WTC11 (cell line): ENCODE data around the gene UBAC2. TPM values are rescaled to one million over a fixed set of nuclear protein-coding genes. Genes with fewer than 3 reads are reported as not detected.

Source experiments
- ATAC-seq: fragments of 200-7000 bp; cut with Tn5 transposase; 2 replicates; pipeline ENCODE4 v1.10.0; 2021; ENCODE audit warnings: mild to moderate bottlenecking, moderate library complexity
- CTCF ChIA-PET: fragments of 300-600 bp; sonication (Branson Sonifier 250); formaldehyde crosslinking; loops from one replicate; lab custom pipeline; 2021; ENCODE audit warnings: antibody characterized with exemption; lab: Charles Lee
- POLR2A ChIA-PET: fragments of 350-600 bp; sonication (Branson Sonifier 250); formaldehyde crosslinking; loops from one replicate; lab custom pipeline; 2021; ENCODE audit warnings: antibody characterized with exemption; lab: Charles Lee
- DNase-seq: peaks from one replicate; pipeline ENCODE4 v3.0.0; 2021; ENCODE audit warnings: low spot score
- H3K27ac Mint-ChIP-seq: 2 replicates; pipeline ENCODE4 v1.8.0; 2021; ENCODE audit warnings: mixed read lengths
- H3K27me3 Mint-ChIP-seq: 2 replicates; pipeline ENCODE4 v1.8.0; 2021; ENCODE audit warnings: low read depth, mild to moderate bottlenecking, moderate library complexity, mixed read lengths
- H3K36me3 Mint-ChIP-seq: 2 replicates; pipeline ENCODE4 v1.8.0; 2021; ENCODE audit warnings: mixed read lengths
- H3K4me1 Mint-ChIP-seq: 2 replicates; pipeline ENCODE4 v1.8.0; 2022; ENCODE audit warnings: mixed read lengths
- H3K4me3 Mint-ChIP-seq: 2 replicates; pipeline ENCODE4 v1.8.0; 2021; ENCODE audit warnings: mild to moderate bottlenecking, moderate library complexity, mixed read lengths
- H3K9me3 Mint-ChIP-seq: 2 replicates; pipeline ENCODE4 v1.8.0; 2021; ENCODE audit warnings: mixed read lengths
- ARID4B ChIP-seq: sonication (generic); formaldehyde crosslinking; IDR thresholded peaks from 2 replicates; pipeline ENCODE4 v1.8.0; 2023; ENCODE audit warnings: missing genetic modification reagents, mild to moderate bottlenecking, borderline replicate concordance
- ATF1 ChIP-seq: sonication (generic); formaldehyde crosslinking; IDR thresholded peaks from 2 replicates; pipeline ENCODE4 v1.8.1; 2023; ENCODE audit warnings: mild to moderate bottlenecking, moderate library complexity, missing genetic modification reagents
- CREB1 ChIP-seq: sonication (generic); formaldehyde crosslinking; IDR thresholded peaks from 2 replicates; pipeline ENCODE4 v1.8.0; 2023; ENCODE audit warnings: mild to moderate bottlenecking, missing genetic modification reagents
- ETV6 ChIP-seq: sonication (generic); formaldehyde crosslinking; IDR thresholded peaks from 2 replicates; pipeline ENCODE4 v1.8.1; 2022; ENCODE audit warnings: mild to moderate bottlenecking, missing genetic modification reagents
- IRF1 ChIP-seq: sonication (generic); formaldehyde crosslinking; IDR thresholded peaks from 2 replicates; pipeline ENCODE4 v1.8.0; 2023; ENCODE audit warnings: missing genetic modification reagents
- NR2C2 ChIP-seq: sonication (generic); formaldehyde crosslinking; IDR thresholded peaks from 2 replicates; pipeline ENCODE4 v1.8.0; 2022; ENCODE audit warnings: mild to moderate bottlenecking, missing genetic modification reagents
- OVOL2 ChIP-seq: fragments of 250-450 bp; sonication (Bioruptor Pico); IDR thresholded peaks from 2 replicates; pipeline ENCODE4 v1.9.0; 2021; ENCODE audit warnings: mild to moderate bottlenecking, borderline replicate concordance
- PREB ChIP-seq: sonication (generic); formaldehyde crosslinking; IDR thresholded peaks from 2 replicates; pipeline ENCODE4 v1.8.1; 2022; ENCODE audit warnings: mild to moderate bottlenecking, missing genetic modification reagents, moderate library complexity, borderline replicate concordance
- RELA ChIP-seq: sonication (generic); formaldehyde crosslinking; IDR thresholded peaks from 2 replicates; pipeline ENCODE4 v1.8.1; 2022; ENCODE audit warnings: missing genetic modification reagents, mild to moderate bottlenecking, borderline replicate concordance
- SOX15 ChIP-seq: fragments of 250-450 bp; sonication (Bioruptor Pico); IDR thresholded peaks from 2 replicates; pipeline ENCODE4 v1.9.0; 2021; ENCODE audit warnings: mild to moderate bottlenecking
- TEAD1 ChIP-seq: sonication (generic); formaldehyde crosslinking; IDR thresholded peaks from 2 replicates; pipeline ENCODE4 v1.8.0; 2022; ENCODE audit warnings: mild to moderate bottlenecking, missing genetic modification reagents
- TP53 ChIP-seq: sonication (generic); formaldehyde crosslinking; IDR thresholded peaks from 2 replicates; pipeline ENCODE4 v1.8.1; 2023; ENCODE audit warnings: mild to moderate bottlenecking, missing genetic modification reagents
- ZBTB21 ChIP-seq: sonication (generic); formaldehyde crosslinking; IDR thresholded peaks from 2 replicates; pipeline ENCODE4 v1.8.1; 2023; ENCODE audit warnings: mild to moderate bottlenecking, missing genetic modification reagents, borderline replicate concordance
- ZNF232 ChIP-seq: sonication (generic); formaldehyde crosslinking; IDR thresholded peaks from 2 replicates; pipeline ENCODE4 v1.8.0; 2022; ENCODE audit warnings: mild to moderate bottlenecking, missing genetic modification reagents
- ZNF671 ChIP-seq: fragments of 250-450 bp; sonication (Bioruptor Pico); IDR thresholded peaks from 2 replicates; pipeline ENCODE4 v1.8.0; 2021; ENCODE audit warnings: mild to moderate bottlenecking
- total RNA-seq: library from RNA; stranded (reverse); gene quantifications from 3 replicates; pipeline ENCODE4 v1.2.3, GENCODE V29; 2021
- TF ChIP-seq, protein P1 (sequence below): sonication (generic); formaldehyde crosslinking; IDR thresholded peaks from 2 replicates; pipeline ENCODE4 v1.8.1; 2023; ENCODE audit warnings: mild to moderate bottlenecking, missing genetic modification reagents
- TF ChIP-seq, protein P2 (sequence below): sonication (generic); formaldehyde crosslinking; IDR thresholded peaks from 2 replicates; pipeline ENCODE4 v1.8.1; 2022; ENCODE audit warnings: missing genetic modification reagents, borderline replicate concordance
- TF ChIP-seq, protein P3 (sequence below): fragments of 250-450 bp; sonication (Bioruptor Pico); IDR thresholded peaks from 2 replicates; pipeline ENCODE4 v2.1.2; 2022; ENCODE audit warnings: mild to moderate bottlenecking, moderate library complexity

Gene UBAC2
- total RNA-seq, 1 experiment from 2014 or later = 64.7 TPM

GRCh38 chr13:99356262-99357091 lies 155.8 kb downstream of the UBAC2 start (continued):
- TF ChIP-seq ARID4B = no peak

GRCh38 chr13:99357131-99357596 lies 156.5 kb downstream of the UBAC2 start:
- Mint-ChIP-seq H3K4me3 (no peak overlapping the region), H3K27ac (no peak overlapping the region), H3K9me3 (no peaks in the 10 kb centered on the region), H3K36me3 (peaks cover 14% of the 10 kb centered on the region), H3K27me3 (no peaks in the 10 kb centered on the region), H3K4me1 (peaks cover 12% of the 10 kb centered on the region)
- CTCF ChIA-PET = no interaction called here
- POLR2A ChIA-PET = no interaction called here
- DNase-seq = no peak
- TF ChIP-seq OVOL2 (CRISPR knock-in tag) = no peak
- no peak for TF ChIP-seq ZBTB21 (CRISPR knock-in tag)
- TF ChIP-seq, protein P1, sequence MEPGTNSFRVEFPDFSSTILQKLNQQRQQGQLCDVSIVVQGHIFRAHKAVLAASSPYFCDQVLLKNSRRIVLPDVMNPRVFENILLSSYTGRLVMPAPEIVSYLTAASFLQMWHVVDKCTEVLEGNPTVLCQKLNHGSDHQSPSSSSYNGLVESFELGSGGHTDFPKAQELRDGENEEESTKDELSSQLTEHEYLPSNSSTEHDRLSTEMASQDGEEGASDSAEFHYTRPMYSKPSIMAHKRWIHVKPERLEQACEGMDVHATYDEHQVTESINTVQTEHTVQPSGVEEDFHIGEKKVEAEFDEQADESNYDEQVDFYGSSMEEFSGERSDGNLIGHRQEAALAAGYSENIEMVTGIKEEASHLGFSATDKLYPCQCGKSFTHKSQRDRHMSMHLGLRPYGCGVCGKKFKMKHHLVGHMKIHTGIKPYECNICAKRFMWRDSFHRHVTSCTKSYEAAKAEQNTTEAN (CRISPR knock-in tag) = no peak
- no peak for TF ChIP-seq IRF1
- no peak for TF ChIP-seq ETV6 (CRISPR knock-in tag)
- TF ChIP-seq, protein P2, sequence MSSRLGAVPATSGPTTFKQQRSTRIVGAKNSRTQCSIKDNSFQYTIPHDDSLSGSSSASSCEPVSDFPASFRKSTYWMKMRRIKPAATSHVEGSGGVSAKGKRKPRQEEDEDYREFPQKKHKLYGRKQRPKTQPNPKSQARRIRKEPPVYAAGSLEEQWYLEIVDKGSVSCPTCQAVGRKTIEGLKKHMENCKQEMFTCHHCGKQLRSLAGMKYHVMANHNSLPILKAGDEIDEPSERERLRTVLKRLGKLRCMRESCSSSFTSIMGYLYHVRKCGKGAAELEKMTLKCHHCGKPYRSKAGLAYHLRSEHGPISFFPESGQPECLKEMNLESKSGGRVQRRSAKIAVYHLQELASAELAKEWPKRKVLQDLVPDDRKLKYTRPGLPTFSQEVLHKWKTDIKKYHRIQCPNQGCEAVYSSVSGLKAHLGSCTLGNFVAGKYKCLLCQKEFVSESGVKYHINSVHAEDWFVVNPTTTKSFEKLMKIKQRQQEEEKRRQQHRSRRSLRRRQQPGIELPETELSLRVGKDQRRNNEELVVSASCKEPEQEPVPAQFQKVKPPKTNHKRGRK (CRISPR knock-in tag) = no peak
- TF ChIP-seq, protein P3, sequence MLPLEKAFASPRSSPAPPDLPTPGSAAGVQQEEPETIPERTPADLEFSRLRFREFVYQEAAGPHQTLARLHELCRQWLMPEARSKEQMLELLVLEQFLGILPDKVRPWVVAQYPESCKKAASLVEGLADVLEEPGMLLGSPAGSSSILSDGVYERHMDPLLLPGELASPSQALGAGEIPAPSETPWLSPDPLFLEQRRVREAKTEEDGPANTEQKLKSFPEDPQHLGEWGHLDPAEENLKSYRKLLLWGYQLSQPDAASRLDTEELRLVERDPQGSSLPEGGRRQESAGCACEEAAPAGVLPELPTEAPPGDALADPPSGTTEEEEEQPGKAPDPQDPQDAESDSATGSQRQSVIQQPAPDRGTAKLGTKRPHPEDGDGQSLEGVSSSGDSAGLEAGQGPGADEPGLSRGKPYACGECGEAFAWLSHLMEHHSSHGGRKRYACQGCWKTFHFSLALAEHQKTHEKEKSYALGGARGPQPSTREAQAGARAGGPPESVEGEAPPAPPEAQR (CRISPR knock-in tag) = no peak
- TF ChIP-seq RELA (CRISPR knock-in tag) = no peak
- no peak for TF ChIP-seq TEAD1 (CRISPR knock-in tag)
- TF ChIP-seq SOX15 (CRISPR knock-in tag) = no peak
- TF ChIP-seq NR2C2 (CRISPR knock-in tag) = no peak
- TF ChIP-seq ATF1 (CRISPR knock-in tag) = no peak
- TF ChIP-seq ZNF671 (CRISPR knock-in tag) = no peak
- TF ChIP-seq PREB = no peak
- no peak for TF ChIP-seq ZNF232 (CRISPR knock-in tag)
- no peak for TF ChIP-seq TP53 (CRISPR knock-in tag)
- TF ChIP-seq CREB1 = no peak
- no peak for ATAC-seq
